Suprapubic skin (tissue), 4 donors: ENCODE data around the gene NSD1. TPM values are rescaled to one million over a fixed set of nuclear protein-coding genes. Genes with fewer than 3 reads are reported as not detected.
"Not testable (repeated sequence)": the region's sequence is repeated elsewhere in the genome, so short reads cannot be mapped to it uniquely, and the experiment has no call there.

Experiments
- DNase-seq, 2 donors: peaks; one replicate each; pipeline ENCODE4 v3.0.0-alpha.2; 2019; ENCODE audit warnings: low spot score in 2 of 2
- H3K27ac ChIP-seq: fragments of 200-600 bp; sonication (generic); one replicate; pipeline ENCODE4 v1.5.1; 2019
- H3K27me3 ChIP-seq: fragments of 200-600 bp; sonication (generic); one replicate; pipeline ENCODE4 v1.5.1; 2019
- H3K36me3 ChIP-seq: fragments of 200-600 bp; sonication (generic); one replicate; pipeline ENCODE4 v1.5.1; 2019
- H3K4me1 ChIP-seq: fragments of 200-600 bp; sonication (generic); one replicate; pipeline ENCODE4 v1.5.1; 2019
- H3K4me3 ChIP-seq: fragments of 200-600 bp; sonication (generic); one replicate; pipeline ENCODE4 v1.5.1; 2019; ENCODE audit warnings: mild to moderate bottlenecking
- H3K9me3 ChIP-seq: fragments of 200-600 bp; sonication (generic); one replicate; pipeline ENCODE4 v1.5.1; 2019
- CTCF ChIP-seq, 2 donors: fragments of 200-600 bp in 1 of 2; fragments of 450-650 bp in 1 of 2; sonication (generic) in 1 of 2; IDR thresholded peaks; one replicate each; pipeline ENCODE4 v1.5.1; 2016 to 2019; ENCODE audit warnings: antibody characterized with exemption in 2 of 2, mild to moderate bottlenecking in 1 of 2, moderate library complexity in 1 of 2
- EP300 ChIP-seq: sonication (generic); formaldehyde crosslinking; IDR thresholded peaks from one replicate; pipeline ENCODE4 v1.6.1; 2017; ENCODE audit warnings: antibody characterized with exemption
- POLR2A ChIP-seq, 2 donors: fragments of 450-650 bp; IDR thresholded peaks; one replicate each; pipeline ENCODE4 v1.6.1; 2017; ENCODE audit warnings: antibody characterized with exemption in 2 of 2, mild to moderate bottlenecking in 2 of 2, moderate library complexity in 2 of 2
- POLR2AphosphoS5 ChIP-seq, 3 donors: sonication (generic); formaldehyde crosslinking; IDR thresholded peaks; one replicate each; pipeline ENCODE4 v1.6.1; 2017; ENCODE audit warnings: antibody characterized with exemption in 3 of 3
- WGBS: methylation state at CpG from one replicate; pipeline ENCODE4 v1.1.5; 2018; 5-methylcytosine and 5-hydroxymethylcytosine counted together
- total RNA-seq, 4 donors: library from RNA; depleted of rRNA; stranded (reverse); fragments of >200 nt; gene quantifications; one replicate each; pipeline ENCODE4 v1.1.0, GENCODE V29; 2016

The NSD1 gene
- total RNA-seq, 4 donors from 2014 or later, result 36.0 to 67.9 (median 51.3) TPM

DNA sequence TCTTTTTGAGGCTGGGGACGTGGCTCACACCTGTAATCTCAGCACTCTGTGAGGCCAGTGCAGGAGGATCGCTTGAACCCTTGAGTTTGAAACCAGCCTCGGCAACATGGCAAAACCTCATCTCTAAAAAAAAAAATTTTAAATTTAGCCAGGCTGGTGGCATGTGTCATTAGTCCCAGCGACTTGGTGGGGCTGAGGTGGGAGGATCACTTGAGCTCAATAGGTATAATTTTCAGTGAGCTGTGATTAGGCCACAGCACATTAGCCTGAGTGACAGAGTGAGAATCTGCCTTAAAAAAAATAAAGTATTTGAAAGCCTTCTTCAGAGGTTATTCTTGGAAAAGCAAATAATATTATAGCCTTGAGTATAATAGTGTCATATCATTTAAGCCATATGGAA lies 41.8 kb downstream of the NSD1 start:
- no peak for DNase-seq
- Histone ChIP-seq H3K27me3 (no peaks in the 10 kb centered on the region), H3K36me3 (peaks cover 3% of the 10 kb centered on the region), H3K27ac (no peak overlapping the region), H3K4me1 (peaks cover 11% of the 10 kb centered on the region), H3K9me3 (no peaks in the 10 kb centered on the region), H3K4me3 (no peak overlapping the region)
- TF ChIP-seq CTCF (IDR thresholded peaks at IDR 0.05) (no peak), POLR2AphosphoS5 (IDR thresholded peaks at IDR 0.05) (no peak), EP300 (no peak), POLR2A (IDR thresholded peaks at IDR 0.05) (no peak)
- 91% methylated on average over 4 of the region's 4 CpGs for WGBS

GRCh38 chr5:177176175-177176711 lies 42.7 kb downstream of the NSD1 start:
- 77% methylated on average over 8 of the region's 8 CpGs for WGBS
- no peaks in the 10 kb centered on the region for H3K36me3 ChIP-seq
- no peak overlapping the region for H3K27ac ChIP-seq
- H3K9me3 ChIP-seq, result no peaks in the 10 kb centered on the region
- H3K27me3 ChIP-seq, result no peaks in the 10 kb centered on the region
- H3K4me1 ChIP-seq, result peaks cover 11% of the 10 kb centered on the region
- H3K4me3 ChIP-seq, result no peak overlapping the region
- no peak for DNase-seq
- TF ChIP-seq POLR2A (IDR thresholded peaks at IDR 0.05) (no peak), EP300 (no peak), CTCF (IDR thresholded peaks at IDR 0.05) (no peak), POLR2AphosphoS5 (IDR thresholded peaks at IDR 0.05) (no peak)

- peaks cover 11% of the 10 kb centered on the region for H3K4me1 ChIP-seq
- not testable (repeated sequence) for H3K27ac ChIP-seq, H3K4me3 ChIP-seq, H3K9me3 ChIP-seq, DNase-seq, H3K36me3 ChIP-seq, H3K27me3 ChIP-seq
- WGBS, result 92% methylated on average over 9 of the region's 9 CpGs
Measured at GRCh38 chr5:177177847-177178437, 44.4 kb downstream of the NSD1 start.

DNA sequence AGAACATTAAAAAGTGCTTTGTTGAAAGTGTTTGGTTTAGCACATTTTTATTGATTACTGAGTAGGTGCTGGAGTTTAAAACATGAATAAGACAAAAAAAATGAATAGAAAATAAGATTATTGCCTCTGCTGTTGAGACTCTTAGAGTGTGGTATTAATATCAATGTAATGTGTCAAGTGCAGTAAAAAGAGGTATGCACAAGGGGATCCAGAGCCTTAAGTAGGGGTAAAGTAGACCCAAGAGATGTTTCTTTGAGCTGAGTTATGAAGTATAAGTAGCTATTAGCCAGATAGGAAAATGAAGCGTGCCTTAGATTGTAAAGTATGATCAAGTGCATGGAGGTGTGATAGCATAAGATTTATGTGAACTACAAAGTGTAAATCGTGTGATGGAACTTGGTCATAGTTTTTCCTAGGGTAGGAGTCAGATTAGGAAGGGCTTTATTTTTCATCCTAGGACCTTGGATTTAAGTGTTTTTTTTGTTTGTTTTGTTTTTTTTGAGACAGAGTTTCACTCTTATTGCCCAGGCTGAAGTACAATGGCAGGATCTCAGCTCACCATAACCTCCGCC lies 45.2 kb downstream of the NSD1 start:
- no peak for DNase-seq
- no peak for TF ChIP-seq POLR2AphosphoS5 (IDR thresholded peaks at IDR 0.05)
- no peak for TF ChIP-seq POLR2A (IDR thresholded peaks at IDR 0.05)
- TF ChIP-seq EP300, result no peak
- TF ChIP-seq CTCF (IDR thresholded peaks at IDR 0.05), result no peak
- Histone ChIP-seq H3K36me3 (no peaks in the 10 kb centered on the region), H3K27me3 (no peaks in the 10 kb centered on the region), H3K27ac (no peak overlapping the region), H3K4me1 (peaks cover 11% of the 10 kb centered on the region), H3K9me3 (no peaks in the 10 kb centered on the region), H3K4me3 (no peak overlapping the region)
- WGBS, result 91% methylated on average over 3 of the region's 3 CpGs

DNA sequence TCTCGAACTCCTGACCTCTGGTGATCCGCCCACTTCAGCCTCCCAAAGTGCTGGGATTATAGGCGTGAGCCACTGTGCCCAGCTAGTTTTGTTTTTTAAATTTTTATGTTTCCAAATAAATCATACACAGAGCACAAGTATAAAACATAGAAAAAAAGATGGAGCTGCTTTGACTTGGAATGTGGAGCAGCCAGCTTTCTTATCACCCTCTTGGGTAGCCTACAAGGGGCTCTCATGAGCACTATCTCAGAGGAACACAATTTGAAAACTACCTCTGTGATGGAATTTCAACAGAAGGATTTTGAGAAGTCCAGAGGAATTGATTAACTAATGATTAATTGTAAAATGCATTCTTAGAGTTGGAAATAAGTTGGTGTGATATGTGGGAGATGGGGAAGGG lies 45.9 kb downstream of the NSD1 start:
- no peaks in the 10 kb centered on the region for H3K36me3 ChIP-seq
- no peaks in the 10 kb centered on the region for H3K9me3 ChIP-seq
- WGBS, result 90% methylated on average over 3 of the region's 3 CpGs
- H3K4me1 ChIP-seq, result peaks cover 17% of the 10 kb centered on the region
- DNase-seq, result no peak
- no peak overlapping the region for H3K4me3 ChIP-seq
- H3K27ac ChIP-seq, result no peak overlapping the region
- TF ChIP-seq POLR2A (IDR thresholded peaks at IDR 0.05) (no peak), CTCF (IDR thresholded peaks at IDR 0.05) (no peak), POLR2AphosphoS5 (IDR thresholded peaks at IDR 0.05) (no peak), EP300 (no peak)
- H3K27me3 ChIP-seq, result no peaks in the 10 kb centered on the region
